ENCODE measurements around the gene OGA.

GRCh38 chr10:101767966-101768790 is 50.1 kb downstream of the OGA start:
- TF ChIP-seq TCF4 (CRISPR knock-in tag; IDR thresholded peaks at IDR 0.05; ENCODE audit: borderline replicate concordance) (no peak), PATZ1 (CRISPR knock-in tag; IDR thresholded peaks at IDR 0.05; ENCODE audit: borderline replicate concordance) (no peak), CSRNP3 (CRISPR knock-in tag; IDR thresholded peaks at IDR 0.05) (no peak), ESRRG (CRISPR knock-in tag; IDR thresholded peaks at IDR 0.05) (no peak), ZFP3 (CRISPR knock-in tag; IDR thresholded peaks at IDR 0.05) (no peak), PPARA (CRISPR knock-in tag; IDR thresholded peaks at IDR 0.05; ENCODE audit: borderline replicate concordance) (no peak)
